Epithelial cell of esophagus (primary cell): ENCODE data around the gene GBGT1.

Experiments
- DNase-seq: peaks from one replicate; pipeline ENCODE4 v3.0.0; 2010; ENCODE audit warnings: low read depth
- H3K4me3 ChIP-seq: 2 replicates; pipeline ENCODE4 v1.5.1; 2011; ENCODE audit warnings: mild to moderate bottlenecking, low read length, control low read depth
- TF ChIP-seq, protein P1 (sequence below): IDR thresholded peaks from 2 replicates; pipeline ENCODE4 v1.5.1; 2011; ENCODE audit warnings: low read depth, mild to moderate bottlenecking, low read length, control low read depth, inconsistent platforms; ENCODE audit not compliant: insufficient read depth; ENCODE audit errors: missing control alignments

The GBGT1 gene

DNA sequence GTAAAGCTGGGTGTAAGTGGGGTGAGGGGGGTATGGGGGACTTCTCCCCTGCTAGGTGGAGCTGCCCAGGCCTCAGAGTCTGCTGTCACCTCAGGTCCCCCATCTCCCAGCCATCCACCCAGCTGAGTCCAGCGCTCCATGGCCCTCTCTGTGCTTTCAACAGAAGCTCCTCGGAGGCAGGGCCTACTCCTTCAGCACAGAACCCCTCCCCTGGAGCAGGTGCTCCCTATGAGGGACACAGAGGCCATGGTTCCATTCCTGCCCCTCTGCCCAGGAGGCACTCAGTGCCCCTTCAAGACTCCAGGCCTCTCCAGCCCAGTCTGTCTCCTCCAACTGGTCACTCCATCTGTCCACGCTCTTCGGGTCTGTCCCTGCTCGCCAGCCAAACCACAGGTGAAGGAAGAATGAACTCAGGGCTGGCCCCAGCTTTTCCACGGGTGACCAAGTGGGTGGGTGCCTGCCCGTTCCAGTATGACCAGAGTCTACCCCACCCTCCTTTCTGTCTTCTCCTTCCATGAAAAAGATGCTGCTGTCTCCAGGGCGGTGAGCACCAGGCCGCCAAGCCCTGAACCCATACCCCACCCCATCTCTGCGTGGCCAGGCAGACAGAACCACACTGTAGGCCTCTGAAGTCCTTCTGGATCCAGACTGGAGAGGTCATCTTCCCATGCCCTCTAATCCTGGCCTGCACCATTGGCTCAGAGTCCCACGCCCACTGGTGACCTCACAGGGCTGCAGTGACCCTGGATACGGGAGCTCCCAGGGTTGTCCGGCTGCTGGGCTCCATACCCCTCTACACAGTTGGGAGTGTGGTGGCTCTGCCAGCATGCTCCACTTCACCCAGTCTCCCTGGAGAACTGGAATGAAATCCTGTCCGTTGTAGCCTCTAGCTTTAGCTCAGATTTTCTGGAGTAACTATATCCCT lies 11.9 kb downstream of the GBGT1 start:
- no peak overlapping the region for H3K4me3 ChIP-seq
- TF ChIP-seq, protein P1, sequence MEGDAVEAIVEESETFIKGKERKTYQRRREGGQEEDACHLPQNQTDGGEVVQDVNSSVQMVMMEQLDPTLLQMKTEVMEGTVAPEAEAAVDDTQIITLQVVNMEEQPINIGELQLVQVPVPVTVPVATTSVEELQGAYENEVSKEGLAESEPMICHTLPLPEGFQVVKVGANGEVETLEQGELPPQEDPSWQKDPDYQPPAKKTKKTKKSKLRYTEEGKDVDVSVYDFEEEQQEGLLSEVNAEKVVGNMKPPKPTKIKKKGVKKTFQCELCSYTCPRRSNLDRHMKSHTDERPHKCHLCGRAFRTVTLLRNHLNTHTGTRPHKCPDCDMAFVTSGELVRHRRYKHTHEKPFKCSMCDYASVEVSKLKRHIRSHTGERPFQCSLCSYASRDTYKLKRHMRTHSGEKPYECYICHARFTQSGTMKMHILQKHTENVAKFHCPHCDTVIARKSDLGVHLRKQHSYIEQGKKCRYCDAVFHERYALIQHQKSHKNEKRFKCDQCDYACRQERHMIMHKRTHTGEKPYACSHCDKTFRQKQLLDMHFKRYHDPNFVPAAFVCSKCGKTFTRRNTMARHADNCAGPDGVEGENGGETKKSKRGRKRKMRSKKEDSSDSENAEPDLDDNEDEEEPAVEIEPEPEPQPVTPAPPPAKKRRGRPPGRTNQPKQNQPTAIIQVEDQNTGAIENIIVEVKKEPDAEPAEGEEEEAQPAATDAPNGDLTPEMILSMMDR: no peak
- no peak for DNase-seq

- TF ChIP-seq, protein P1: no peak
- no peak for DNase-seq
- no peak overlapping the region for H3K4me3 ChIP-seq
Measured at GRCh38 chr9:133151041-133151440, 12.7 kb downstream of the GBGT1 start.

DNA sequence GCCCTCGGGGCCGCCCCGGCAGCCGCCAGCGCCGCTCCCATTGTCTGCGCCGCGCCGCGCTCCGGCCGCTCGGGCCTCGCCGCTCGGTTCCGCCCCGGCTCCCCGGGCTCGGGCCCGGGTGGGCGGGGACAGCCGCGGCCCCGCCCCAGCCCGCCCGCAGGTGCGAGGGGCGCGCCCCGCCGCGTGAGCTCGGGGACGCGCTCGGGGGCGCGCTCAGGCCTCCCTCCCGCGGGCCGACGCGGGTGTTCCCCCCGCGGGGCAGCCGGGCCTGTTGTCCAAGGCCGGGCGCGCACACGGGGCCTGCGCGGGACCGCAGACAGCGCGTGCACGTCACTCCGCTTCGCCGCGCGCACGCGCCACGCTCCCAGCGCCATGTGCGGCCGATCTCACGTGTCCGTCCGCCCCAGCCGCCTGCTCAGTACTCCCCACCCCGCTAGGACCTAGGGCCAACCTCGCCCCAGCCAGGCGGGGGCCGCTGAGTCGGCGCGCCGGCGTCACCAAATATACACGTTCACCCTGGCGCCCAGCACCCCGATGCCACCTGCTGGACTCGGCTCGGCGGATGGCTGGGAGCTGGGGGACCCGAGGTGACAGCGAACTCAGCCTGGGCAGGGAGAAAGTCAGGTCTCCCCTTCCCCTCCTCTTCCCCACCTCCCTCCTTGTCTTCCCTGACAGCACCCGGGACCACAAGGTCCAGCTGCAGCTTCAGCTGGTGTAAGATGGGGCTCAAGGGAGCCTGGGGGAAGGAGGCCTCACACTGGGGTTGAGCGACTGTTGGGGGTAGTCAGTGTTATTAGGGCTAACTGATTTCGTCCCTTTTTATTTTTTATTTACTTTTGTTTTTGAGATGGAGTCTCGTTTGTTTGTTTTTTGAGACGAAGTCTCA lies 14.3 kb downstream of the GBGT1 start:
- TF ChIP-seq, protein P1: peak; percentile 25
- DNase-seq: peak; percentile 93
- H3K4me3 ChIP-seq: peak overlapping the region; percentile 36

DNA sequence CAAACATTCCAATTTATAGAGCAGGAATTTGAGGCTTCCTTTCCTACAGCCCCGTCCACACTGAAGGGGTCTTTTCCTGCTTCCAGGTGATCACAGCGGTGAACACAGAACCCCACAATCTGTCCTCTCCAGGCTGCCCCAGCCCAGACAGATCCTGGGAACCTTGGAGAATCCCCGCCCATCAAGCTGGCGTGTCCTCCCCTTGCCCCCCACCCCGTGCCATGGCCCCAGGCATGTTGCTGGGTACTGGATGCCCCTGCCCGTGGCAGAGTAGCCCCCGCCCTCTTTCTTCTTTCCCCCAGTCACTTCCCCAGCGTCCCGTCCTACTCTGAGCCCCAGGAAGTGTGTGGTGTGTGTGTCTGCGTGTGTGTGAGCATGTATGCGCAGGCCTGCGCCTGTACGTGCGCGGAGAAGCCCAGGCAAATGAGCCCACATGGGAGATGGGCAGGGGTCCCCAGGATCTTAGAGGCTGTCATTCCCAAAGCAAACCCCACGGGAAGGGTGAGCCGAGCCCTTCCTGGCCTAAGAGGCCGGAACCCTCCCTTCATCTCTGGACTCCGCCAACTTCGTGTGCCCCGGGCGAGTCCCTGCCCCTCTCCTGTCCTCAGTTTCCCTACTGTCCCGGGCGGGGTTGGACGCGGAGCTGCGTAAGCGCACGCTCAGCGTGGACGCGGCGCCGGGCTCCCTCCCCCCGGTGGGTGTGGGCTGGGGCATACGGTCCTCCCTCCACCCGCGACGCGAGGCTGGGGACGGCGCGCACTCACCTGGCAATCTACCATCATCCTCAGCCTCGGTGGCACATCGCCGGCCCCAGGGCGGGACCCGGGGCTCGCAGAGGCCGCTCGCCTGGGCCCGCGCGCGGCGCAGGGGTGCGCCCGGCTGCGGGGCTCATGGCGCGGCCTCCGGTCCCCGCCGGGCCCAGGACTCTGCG lies 15.2 kb downstream of the GBGT1 start:
- DNase-seq: peak; percentile 70
- peak overlapping the region; percentile 75 for H3K4me3 ChIP-seq
- TF ChIP-seq, protein P1: no peak

DNA sequence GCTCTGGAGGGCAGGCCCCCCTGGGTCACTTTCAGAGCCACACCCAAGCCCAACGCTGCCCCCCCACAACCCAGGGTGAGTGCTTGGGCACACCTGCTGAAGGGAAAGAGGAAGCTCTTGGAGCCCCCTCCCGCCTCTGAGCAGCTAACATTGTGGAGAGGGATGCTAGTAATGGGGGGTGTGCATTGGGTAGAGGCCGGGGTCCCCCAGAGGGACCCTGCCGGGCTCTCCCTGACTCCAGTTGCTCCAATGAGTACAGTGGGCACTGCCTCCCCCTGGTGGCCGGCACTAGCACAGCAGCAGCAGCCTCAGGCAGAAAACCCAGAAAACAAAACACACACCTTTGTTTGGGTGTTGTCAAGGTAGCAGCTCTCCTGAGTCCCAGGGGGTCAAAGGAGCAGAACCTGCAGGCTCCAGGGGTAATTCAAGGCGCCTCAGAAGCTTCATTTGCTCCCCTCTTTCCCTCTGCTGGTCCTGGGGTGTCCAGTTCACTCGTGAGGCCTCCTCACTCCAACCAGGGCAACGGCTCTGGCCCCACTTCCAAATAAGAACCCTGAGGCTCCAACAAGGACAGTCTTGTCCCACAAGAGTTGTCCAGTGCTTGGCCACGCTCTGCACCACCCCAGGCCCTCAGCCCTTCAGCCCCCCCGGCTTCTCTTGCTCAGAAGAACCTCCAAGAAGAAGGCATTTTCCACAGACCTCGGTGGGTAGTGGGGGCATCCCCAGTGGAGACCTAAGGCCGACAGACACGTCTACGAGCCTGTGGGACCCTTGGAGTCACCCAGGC lies 16.1 kb downstream of the GBGT1 start:
- peak; percentile 78 for DNase-seq
- TF ChIP-seq, protein P1: peak; percentile 96
- peak overlapping the region; percentile 75 for H3K4me3 ChIP-seq
